ENCODE data around the gene D2HGDH. TPM values are rescaled to one million over a fixed set of nuclear protein-coding genes. Genes with fewer than 3 reads are reported as not detected.

D2HGDH gene
- total and polyA plus RNA-seq, 3 donors from 2014 or later: 15.6 to 37.7 (median 36.1) TPM

DNA sequence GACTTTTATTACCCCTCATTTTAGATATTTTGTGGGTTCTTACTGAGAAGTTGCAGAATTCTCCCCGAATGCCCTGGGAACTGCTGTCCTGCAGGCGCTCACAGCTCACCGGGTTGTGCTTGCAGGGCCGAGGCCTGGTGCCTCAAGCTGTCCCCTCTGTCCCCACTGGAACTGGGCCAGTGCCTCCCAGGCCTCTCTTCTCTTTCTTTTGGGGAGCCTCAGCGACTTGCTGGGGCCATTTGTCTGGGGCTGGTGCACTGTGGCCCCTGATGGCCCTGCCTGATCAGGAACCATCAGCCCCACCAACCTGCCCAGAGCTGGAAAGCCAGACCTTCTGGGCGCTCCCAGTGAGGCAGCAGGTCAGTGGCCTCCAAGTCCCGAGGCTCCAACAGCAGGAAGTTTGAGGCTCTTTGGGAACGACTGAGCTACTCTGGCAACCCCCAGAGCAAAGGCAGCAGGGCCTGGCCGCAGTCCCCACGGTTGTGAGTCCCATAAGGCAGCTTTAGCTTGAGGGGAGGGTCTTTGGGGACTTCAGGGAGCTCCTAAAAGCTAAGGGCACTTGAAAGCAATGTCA, 59.9 kb downstream of the D2HGDH start:
- intact Hi-C loops (cut with DNase I; ENCODE audit: low total_unique reads): no loop called here
- WGBS, 2 donors: 89 to 91% methylated on average over 8 to 10 of the region's 10 CpGs
- TF ChIP-seq POLR2A (IDR thresholded peaks at IDR 0.05): no peak
- TF ChIP-seq, protein P1, sequence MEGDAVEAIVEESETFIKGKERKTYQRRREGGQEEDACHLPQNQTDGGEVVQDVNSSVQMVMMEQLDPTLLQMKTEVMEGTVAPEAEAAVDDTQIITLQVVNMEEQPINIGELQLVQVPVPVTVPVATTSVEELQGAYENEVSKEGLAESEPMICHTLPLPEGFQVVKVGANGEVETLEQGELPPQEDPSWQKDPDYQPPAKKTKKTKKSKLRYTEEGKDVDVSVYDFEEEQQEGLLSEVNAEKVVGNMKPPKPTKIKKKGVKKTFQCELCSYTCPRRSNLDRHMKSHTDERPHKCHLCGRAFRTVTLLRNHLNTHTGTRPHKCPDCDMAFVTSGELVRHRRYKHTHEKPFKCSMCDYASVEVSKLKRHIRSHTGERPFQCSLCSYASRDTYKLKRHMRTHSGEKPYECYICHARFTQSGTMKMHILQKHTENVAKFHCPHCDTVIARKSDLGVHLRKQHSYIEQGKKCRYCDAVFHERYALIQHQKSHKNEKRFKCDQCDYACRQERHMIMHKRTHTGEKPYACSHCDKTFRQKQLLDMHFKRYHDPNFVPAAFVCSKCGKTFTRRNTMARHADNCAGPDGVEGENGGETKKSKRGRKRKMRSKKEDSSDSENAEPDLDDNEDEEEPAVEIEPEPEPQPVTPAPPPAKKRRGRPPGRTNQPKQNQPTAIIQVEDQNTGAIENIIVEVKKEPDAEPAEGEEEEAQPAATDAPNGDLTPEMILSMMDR (IDR thresholded peaks at IDR 0.05): no peak
- Histone ChIP-seq H3K4me3 (no peak overlapping the region), H3K27ac (no peak overlapping the region), H3K36me3 (ENCODE audit: low read depth, missing control alignments) (no peaks in the 10 kb centered on the region), H3K9me3 (no peaks in the 10 kb centered on the region), H3K27me3 (no peaks in the 10 kb centered on the region), H3K4me1 (no peaks in the 10 kb centered on the region)
- DNase-seq: no peak

DNA sequence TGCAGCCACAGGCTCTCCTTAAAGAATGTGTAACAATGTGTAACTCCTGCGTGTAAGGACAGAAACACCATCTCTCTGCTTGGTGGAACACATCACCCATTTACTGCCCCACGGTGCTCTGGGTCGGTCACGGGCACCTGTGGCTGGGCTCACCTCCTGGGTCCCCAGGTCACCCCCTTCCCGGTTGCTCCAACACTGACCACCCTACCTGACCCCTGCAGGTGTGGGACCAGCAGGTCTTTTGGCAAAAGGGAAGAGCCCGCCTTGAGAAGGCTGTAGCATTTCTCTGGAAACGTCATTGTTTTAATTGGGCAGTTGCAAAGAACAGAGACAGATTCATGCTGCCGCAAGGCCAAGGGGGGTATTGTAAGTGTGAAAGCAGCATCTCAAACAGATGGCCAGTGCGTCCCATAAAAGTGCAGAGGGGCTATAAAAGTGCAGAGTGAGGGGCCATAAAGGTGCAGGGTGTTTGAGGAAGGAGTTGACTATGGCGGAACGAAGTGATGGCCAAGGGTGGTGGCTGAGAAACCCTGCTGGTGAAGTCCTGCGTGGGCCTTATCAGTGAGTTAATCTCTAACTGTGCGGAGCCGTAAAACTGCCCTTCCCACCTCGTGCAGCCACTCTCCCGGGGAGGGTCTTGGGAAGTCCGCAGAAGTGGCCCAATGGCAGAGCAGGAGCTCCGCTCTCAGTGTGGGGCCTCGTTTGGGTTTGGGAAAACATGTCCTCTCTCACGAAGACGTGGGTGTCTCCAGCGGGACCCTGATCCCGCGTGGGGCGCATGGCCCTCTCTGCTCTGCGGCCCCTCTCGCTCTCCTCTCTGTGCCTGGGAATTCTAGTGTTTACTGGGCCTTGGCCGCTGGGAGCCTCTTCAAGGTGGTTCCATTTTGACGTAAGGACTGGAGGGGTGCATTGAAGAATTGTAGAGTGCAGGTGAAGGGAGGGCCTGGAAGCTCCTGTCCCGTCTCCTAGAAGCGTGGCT, 60.9 kb downstream of the D2HGDH start:
- no peaks in the 10 kb centered on the region for H3K4me1 ChIP-seq
- no peak overlapping the region for H3K27ac ChIP-seq
- no peaks in the 10 kb centered on the region for H3K27me3 ChIP-seq
- WGBS, 2 donors: 80% methylated on average over 27 to 31 of the region's 31 CpGs
- H3K9me3 ChIP-seq: no peaks in the 10 kb centered on the region
- no peak overlapping the region for H3K4me3 ChIP-seq
- no peak for TF ChIP-seq POLR2A (IDR thresholded peaks at IDR 0.05)
- TF ChIP-seq, protein P1 (IDR thresholded peaks at IDR 0.05): no peak
- no peaks in the 10 kb centered on the region for H3K36me3 ChIP-seq (ENCODE audit: low read depth, missing control alignments)
- DNase-seq: no peak
- intact Hi-C loops (cut with DNase I; ENCODE audit: low total_unique reads): no loop called here

DNA sequence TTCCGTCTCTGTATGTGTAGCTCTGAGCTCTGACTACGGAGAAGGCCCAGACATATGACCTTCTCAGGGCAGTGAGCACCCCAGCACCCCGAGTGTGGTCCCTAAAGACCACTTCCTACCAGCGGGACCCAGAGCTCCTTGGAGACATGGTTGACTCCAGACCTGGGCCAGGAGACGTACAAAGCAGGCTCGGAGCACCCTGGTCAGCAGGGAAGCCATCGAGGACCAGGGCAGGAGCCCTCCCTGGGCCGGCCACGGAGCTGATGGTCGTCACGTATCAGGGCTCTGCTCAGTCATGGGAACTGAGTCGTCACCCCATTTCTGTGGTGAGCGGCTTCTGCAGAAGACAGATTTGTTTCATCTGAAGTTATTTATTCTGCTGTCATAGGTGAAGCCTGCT, 61.8 kb downstream of the D2HGDH start:
- H3K4me3 ChIP-seq: no peak overlapping the region
- no peaks in the 10 kb centered on the region for H3K9me3 ChIP-seq
- intact Hi-C loops (cut with DNase I; ENCODE audit: low total_unique reads): no loop called here
- no peak for TF ChIP-seq POLR2A (IDR thresholded peaks at IDR 0.05)
- TF ChIP-seq, protein P1 (IDR thresholded peaks at IDR 0.05): no peak
- no peaks in the 10 kb centered on the region for H3K36me3 ChIP-seq (ENCODE audit: low read depth, missing control alignments)
- H3K4me1 ChIP-seq: no peaks in the 10 kb centered on the region
- 86 to 98% methylated on average over 8 to 13 of the region's 13 CpGs for WGBS, 2 donors
- no peak for DNase-seq
- no peak overlapping the region for H3K27ac ChIP-seq
- no peaks in the 10 kb centered on the region for H3K27me3 ChIP-seq

DNA sequence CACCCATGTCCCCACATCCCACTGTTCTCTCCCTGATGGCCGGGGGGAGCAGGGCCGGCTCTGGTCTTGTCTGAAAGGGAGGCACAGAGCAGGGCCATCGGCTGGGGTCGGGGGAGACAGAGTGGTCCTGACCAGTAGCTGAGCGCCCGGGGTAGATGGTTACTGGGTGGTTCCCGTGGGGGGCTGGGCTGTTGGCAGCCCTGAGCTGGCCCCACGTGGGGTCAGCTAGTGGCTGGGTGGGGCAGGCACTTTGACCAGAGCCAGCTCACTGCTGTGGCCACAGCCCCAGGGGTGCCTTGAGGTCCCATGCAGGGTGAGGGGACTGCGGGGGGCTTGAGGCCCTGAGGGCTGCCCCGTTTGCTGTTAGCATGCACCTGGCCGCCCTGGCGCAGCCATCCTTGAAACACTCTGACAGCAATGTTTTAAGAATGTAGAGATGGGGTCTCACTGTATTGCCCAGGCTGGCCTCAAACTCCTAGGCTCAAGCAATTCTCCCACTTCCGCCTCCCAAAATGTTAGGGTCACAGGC, 62.2 kb downstream of the D2HGDH start:
- H3K4me1 ChIP-seq: no peaks in the 10 kb centered on the region
- WGBS, 2 donors: 93 to 96% methylated on average over 12 to 13 of the region's 13 CpGs
- no peak overlapping the region for H3K27ac ChIP-seq
- intact Hi-C loops (cut with DNase I; ENCODE audit: low total_unique reads): no loop called here
- no peak overlapping the region for H3K4me3 ChIP-seq
- no peaks in the 10 kb centered on the region for H3K36me3 ChIP-seq (ENCODE audit: low read depth, missing control alignments)
- no peak for TF ChIP-seq POLR2A (IDR thresholded peaks at IDR 0.05)
- TF ChIP-seq, protein P1 (IDR thresholded peaks at IDR 0.05): no peak
- no peak for DNase-seq
- H3K27me3 ChIP-seq: no peaks in the 10 kb centered on the region
- no peaks in the 10 kb centered on the region for H3K9me3 ChIP-seq

All from testis (tissue), 3 donors.